Central memory CD4-positive, alpha-beta T cell (primary cell): ENCODE measurements around the gene HOXA13.

ENCODE experiments used
- DNase-seq: peaks from one replicate; pipeline ENCODE4 v3.0.0; 2022

Gene HOXA13

DNA sequence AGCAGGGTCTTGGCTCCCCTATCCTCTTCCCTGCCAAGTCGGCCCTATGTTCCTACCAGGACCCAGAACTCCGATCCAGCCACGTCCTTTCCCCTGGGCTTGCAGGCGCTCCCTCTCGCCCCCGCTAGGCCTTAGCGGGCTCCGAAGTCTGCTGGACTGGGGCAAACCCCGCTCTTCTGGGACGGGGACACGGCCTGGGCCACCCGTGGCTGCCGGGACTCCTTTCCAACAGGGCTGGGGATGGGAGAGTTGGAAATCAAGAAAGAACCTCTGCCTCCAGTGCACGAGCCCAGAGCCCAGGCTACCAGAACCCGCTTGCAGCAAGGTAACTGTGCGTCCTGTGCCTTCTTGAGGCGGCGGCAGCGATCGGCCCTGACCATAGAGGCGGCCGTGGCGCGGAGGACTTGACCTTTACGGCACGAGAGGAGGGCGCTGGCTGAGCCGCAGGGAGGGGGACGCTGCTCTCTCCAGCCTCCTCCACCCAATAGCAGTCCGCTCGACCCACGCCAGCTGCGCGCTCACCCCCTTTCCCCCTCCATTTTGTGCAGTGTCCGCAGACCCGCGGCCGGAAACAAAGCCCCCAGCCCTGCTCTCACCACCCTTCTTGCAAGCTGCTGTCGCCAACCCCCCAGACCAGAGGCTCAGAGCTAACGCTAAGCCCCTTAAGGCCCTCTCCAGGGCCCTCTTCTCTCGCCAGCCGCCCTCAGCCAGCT lies 7.9 kb downstream of the HOXA13 start:
- DNase-seq: no peak

DNA sequence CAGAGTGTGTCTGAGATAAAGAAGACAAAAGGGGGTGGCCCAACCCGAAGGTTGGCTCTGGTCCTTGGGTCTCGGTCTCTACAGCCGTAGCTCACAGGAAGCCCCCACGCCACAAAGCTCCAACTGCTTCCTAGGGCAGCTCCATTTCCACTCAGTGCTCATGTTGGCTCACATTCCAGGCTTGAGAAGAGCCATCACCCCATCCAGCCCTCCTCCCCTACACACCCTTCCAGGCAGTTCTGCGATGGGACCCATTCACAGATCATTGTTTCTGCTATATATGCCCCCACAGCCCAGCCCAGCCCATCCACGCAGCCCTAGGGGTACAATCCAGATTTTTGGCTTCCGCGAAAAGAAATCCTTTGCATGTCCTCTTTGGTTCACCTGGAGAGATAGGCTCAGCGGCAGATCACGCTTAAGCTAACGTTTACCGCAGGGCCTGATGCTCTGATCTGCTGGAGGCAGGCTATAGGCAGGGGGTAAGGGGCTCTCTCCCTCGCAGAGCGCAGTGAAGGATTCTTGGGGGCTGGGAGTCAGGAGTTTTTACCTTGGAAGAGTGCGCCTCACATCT lies 8.6 kb downstream of the HOXA13 start:
- no peak for DNase-seq

DNA sequence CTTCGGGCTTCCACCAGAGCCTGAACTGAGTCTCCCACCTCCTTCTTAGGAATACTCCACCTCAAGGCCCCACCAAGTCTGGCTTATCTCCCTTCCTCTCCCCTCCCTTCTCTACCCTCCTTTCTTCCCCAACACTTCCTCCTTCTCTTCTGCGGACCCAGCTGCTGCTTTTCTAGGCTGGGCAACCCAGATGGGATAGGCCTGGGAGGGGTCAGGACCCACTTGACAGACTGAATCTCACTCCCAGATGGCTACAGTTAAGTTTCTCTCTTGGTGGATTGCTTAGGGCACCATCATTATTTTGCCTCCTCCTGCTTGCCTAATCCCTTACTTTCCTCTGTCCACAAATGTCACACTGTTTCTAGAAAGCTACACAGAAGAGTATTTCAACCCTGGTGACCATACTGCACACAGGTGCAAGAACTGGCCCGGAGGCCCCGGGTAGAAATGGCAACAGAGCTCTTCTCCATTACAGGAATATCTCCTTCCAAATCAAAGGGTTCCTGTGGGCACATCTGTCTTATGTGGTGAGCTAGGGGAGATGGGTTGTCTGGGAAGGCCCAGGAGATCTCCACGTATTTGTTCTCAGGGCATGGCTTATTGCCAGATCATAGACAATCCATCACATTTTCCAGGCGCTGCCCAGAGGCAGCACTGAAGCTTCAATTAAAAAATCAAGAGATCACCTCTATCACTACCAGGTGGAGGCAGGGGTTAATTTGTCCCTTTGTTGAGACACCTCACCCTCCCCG lies 9.7 kb downstream of the HOXA13 start:
- DNase-seq: no peak

DNA sequence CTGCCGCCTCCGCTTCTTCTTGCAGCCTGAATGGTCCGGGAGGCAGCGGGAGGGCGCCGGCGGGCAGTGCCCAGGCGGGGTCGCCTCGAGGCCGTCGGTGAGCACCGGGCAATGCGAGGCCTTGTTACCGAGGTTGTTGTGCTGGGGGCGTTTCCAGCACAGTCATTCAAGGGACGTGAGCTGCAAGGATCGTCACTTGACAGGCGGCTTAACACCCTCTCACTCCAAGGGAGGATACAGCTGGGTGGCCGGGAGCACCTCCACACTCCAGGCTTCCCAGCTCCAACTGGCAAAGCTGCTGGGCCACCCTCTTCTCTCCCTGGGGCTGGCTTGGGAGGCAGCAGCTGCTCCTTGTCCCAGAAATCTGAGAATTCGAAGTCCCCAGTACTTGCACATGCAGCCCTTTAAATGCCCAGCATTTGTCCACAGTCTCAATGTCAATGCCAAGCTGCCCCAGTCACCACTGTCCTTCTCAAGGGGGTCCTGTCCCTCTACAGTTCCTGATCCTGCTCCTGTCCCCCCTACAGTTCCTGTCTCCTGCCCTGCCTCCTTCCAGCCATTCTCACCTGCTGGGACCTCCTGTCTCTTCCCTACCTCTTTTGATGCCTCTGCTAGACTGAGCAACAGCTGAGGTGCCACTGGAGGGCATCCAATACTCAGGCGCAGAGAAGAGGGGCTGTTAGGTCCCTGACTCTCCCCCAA lies 10.4 kb downstream of the HOXA13 start:
- no peak for DNase-seq

DNA sequence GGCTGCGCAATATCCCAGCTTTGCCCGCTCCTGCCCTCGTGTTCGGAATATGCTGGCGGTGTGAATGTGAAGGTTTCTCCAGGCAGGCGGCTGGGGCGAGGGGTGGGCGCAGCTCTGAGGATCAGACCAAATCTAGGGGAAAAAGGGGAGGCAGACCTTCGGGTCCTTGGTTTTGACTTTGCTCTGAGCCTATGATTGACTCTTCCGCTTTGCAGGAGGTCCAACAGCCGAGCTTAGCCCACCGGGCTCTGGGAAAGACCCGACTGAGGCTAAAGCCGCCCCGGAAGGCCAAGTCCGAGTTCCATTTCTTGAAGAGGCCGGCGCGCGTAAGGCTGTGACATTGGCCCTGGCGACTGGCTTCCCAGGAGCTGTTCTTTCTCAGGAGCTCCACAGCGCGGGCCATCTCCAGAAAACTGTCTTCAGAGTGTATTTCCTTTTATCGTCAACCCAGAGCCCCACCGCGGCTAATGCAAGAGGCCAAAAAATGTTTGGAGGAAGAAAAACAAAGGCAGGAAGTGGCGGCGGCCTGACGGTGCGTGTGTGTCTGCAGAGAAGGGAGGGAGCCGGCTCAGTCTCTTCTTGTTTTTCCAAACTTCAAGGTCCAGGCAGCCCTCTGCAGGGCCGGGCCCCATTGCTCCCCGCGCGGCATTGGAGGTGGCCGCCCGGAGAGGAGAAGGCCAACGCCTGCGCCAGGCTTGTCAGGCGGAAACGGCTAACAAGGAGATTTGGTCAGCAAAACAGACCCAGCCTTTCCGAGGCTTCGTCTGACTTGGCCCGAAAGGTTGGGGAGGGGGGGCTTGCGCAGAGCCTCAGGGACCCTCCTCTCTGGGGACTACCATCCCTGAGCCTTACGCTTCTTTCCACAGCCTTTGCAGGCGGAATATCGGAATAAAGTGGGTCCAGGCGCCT lies 11.3 kb downstream of the HOXA13 start:
- peak; percentile 44 for DNase-seq

DNA sequence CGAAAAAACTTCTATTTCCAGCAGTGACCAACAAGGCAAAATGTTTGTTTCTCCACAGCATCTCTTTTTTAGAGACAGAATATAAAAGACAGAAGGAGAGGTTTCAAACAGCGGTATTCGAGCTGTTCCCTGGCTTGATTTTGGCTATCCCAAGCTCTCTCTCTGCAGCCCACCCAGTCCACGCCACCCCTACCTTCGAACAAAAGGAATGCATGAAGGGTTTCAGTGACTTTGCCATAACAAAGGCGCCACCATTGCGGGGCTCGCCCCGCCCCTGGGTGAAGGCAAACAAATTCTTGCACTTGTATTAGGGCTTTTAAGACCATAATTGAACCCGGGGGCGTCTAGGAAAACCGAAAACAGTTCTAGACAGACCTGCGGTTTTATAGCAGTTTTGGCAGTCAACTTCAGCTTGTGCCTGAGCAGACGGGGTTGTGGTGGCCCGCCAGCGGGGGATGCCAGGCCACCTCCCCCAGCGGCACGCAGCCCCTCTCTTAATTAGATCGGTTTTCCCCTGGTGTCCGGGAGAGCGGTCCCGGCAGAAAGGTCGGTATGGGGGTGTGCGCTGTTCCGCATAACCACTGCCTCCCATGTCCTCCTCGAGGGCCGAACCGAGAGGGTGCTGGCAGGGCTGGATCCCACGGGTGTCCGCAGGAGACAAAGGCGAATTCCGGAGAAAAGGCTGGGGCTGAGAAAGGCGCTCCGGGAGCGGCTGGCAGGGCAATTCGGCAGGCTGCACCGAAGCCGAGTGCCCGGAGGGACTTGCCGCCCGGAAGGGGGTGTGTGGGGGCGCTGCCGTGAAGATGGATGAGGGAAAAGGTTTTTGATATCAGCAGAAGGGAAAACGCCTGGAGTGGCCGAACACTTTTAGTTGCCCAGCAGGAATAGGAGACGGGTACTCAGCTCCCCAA lies 12.2 kb downstream of the HOXA13 start:
- no peak for DNase-seq

DNA sequence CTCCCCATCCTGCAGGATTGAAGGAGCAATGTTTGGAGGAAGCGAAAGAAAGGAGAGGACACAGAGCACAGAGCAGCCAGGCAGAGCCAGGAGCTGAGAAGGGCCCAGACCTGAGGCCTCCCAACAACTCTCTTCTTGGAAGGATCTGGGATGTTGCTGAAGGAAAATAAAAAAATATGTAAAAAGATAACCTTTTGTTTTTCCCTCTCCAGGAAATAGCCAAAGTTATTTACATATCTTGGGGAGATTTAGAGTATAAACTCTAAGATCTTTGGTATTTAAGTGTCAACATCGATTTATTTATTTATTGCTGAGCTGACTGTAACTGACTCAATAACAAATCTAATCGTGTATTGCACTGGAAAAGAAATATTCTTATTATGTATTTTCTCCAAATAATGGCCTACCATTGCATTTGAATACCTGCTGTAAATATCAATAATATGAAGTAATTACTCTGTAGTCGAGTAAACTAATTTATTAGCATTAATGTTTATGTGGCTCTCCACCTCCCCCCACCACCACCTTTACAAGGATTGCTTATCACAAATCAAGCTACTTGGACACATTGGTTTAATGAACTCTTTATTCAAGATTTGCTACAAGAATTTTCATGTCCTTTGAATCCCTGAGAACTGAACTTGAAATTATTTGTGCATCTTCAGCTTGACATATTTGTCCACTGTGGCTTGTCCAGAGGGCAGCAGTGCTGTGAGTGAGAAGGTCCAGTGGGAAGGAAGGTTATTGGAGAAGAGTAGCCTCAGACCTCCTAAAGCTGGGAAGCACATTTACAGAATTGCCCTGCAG lies 13.0 kb downstream of the HOXA13 start:
- no peak for DNase-seq

DNA sequence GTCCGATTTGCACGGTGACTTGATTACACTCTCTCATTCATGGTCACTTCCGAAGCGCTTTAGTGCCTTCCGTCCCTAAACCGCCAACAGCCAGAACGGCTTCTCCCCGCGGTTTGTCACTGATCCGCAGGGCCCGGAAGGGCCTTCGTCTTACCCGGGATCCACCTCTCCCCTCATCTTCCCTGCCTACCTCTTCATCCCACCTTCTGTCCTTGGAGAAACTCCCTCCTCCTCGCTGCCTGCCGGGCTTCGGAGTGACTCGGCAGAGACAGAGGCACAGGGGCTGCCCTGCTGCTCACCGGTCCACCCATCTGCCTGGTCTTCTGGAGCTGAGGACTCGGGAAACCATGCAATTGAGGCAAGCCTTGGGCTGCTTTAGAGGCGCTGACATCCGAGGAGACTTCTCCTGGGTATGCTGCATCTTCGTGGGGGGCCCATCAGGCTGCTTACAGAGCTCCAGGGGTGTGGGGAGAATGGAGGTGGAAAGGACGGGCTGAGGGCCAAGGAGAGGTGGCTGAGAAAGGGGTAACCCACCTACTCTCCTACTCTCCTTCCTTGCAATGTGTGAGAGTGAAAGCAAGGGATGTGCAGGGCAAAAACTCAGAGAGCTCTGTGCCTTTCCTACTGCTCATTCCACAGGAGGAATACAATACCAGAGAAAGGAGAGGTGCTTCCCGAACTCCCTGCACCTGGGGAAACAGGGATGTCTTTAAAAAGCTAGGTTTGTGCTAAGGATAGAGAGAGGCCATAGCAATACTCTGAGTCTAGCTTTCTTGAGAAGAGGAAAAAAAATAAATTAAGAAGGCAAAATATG lies 13.8 kb downstream of the HOXA13 start:
- DNase-seq: no peak

DNA sequence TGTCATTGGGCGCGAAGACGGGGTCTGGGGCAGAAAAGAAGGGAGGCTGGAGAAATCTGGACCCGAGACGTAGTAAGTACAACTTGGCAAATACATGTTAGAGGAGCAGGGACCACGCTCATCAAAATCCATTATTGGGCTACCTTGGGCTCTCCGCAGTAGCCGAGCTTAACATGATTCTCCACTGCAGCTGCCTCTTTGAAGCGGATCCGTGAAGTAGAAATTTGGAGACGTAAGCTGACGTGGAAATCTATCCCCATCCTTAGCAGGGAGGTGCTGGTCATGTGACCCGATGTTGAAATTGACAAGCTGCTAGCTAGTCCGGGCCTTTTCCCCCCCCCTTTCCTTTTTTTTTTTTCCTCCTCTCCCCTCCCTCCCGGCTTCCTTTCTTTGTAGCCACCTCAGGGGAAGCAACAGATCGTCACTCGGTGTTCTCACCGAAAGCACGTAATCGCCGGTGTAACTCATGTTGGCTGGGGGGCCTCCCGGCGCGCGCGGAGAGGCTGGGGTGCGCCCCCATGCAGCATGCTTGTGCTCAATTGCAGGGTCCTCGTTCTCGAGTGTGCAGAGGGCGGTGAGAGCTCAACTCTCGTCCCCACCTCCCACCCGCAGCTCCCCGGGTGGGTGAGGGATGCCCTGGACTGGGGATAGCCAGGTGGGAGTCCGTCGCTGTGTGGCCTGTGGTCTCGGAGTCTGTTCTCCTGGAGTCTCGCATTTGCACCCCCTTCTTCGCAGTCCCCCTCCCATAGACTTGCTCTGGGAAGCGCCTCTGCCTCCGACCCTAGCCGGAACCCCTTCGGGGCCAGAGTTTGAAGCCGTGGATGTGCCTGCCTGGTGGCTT lies 14.7 kb downstream of the HOXA13 start, which contains the start of gene HOXA11:
TSS of gene HOXA11 (minus strand) at position 220 of the 841 bp plus-strand sequence. CDS start at position 132, 88 bp downstream.
- no peak for DNase-seq

DNA sequence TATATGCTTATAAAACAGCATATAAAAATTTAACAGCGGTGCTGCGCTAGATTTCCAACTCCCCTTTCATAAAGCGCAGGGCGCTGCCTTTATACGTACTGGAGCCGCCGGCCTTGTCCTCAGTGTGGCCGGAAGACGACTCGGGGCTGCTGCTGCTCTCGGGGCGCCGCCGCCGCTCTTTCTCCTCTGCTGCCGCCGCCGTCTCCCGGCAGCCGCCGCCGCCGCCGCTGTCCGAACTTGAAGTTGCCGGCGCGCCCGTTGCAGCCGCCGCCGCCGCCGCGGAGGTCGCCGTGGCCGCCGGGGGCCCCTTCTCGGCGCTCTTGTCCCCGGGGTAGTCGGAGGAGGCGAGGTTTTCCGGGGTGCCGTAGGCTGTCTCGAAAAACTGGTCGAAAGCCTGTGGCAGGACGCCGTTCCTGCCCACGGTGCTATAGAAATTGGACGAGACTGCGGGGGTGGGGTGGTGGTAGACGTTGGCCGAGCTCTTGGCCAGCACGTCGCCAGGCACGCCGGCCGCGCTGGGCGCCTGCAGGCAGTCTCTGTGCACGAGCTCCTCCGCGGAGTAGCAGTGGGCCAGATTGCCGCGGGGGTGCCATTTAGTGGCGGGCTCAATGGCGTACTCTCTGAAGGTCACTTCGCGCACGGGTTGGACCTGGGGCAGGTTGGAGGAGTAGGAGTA lies 15.4 kb downstream of the HOXA13 start:
- no peak for DNase-seq

DNA sequence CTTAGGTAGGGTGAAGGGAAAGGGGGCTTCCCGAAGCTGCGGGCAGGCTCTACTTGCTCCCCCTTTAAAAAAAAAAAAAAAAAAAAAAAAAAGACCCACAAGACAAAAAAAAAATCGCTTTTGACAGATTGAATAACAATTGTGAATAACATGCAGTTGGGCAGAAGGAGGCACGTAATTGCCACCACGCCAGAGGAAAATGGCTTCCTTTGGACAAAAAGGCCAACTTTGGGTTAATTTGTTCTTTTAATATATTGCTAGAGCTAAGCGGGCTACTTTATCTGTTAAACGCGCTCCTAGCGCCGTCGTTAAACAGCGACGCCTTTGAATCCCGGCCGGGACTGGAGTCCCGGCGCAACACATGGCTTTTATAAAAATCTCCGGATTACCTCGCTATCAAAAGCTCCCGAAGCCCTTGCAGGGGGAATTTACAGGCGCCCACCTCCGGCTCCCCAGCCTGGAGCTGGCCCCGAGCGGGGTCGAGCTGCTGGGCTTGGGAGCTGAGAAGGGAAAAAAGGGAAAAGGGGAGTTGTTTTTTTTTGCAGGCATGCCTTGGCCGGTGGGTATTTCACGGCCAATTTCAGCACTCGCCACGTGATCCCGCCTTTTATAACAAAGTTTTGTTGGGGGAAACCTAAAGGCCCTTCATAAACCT lies 16.1 kb downstream of the HOXA13 start:
- no peak for DNase-seq

DNA sequence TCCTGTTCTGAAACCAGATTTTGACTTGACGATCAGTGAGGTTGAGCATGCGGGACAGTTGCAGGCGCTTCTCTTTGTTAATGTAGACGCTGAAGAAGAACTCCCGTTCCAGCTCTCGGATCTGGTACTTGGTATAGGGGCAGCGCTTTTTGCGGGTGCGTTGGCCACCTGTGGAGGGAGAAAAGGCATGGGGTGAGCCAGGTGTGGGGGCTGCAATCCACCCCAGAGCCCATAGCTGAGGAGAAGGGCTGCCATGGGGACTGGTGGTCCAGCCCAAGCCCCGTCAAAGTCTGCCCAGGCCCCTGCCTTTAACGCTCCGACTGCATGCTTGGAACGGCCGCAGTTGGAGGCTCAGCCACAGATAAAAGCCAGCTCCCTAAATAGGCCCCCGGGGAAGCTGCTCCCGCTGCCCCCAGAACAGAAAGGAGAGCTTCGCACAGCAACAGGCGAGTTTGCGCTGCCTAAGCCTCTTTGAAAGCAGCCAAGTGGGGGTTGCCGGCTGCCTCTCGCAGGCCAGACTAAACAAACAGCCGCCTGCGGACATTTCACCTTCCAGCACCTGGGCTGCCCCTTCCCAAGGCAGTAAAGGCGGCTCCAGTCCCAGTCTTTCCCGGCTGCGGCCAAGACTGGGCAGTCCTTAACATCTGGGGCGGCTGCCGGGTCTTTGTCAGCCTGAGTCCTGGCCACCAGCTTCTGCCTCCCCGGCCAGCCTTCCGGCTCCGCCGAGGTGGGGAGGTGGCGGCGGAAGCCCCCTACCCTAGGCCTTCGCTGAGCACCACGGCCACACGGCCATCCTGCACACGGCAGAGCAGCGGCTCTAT lies 16.8 kb downstream of the HOXA13 start:
- DNase-seq: no peak

DNA sequence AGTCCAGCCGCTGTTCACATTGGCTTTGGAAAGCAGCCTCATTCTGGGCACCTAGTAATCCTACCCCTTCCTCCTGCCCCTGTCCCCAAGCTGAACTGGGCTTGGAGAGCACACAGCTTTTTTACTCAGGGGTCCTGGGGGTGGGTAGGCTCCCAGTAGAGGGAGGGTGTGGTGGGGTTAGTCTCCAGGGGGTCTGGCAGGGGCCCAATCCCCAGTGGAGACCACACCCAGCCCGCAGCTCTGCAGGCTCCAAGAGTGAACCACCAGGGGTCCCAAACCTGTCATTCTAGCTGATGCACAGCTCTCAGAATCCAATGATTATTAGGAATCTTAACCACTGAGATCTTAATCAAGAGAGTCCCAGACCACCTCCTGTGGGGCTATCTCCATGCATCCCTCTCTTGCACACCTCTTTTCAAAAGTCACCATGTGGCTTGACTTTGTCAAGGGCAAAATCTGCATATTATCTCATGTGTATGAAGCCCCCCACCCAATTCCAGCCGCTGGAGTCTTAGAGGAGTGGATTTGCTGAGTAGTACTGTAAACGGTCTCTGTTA lies 17.5 kb downstream of the HOXA13 start:
- no peak for DNase-seq

DNA sequence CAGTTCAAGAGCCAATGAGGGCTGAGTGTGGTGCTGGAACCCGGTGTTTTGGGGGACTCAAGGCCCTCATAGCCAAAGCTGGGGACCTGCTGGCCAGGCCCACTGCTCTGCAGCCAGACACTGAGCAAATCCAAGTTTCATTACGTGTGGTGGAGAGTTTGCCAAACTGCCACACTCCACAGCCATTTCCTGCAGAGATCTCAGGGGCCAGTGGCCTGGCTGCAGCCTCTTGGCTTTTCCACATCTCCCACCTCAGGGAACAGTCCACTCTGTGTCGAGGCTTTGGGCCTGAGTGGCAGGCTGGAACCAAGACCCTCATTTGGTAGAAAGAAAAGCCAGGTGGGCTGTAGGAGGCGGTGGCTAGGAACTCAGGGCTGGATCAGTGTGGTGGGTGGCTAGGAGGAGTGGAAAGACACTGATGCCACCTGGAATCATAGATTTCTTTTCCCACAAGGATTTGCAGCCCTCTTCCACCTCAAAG lies 18.1 kb downstream of the HOXA13 start:
- DNase-seq: no peak
